K562 (cell line): ENCODE results near the gene ICAM1. TPM values are rescaled to one million over a fixed set of nuclear protein-coding genes. Genes with fewer than 3 reads are reported as not detected.

Experiments
- ATF1 ChIP-seq, 2 experiments: fragments of 450-650 bp in 1 of 2; IDR thresholded peaks; 2 replicates each; pipeline ENCODE4 v1.6.1; 2016; ENCODE audit warnings: missing compliant biosample characterization in 1 of 2, missing genetic modification characterization in 1 of 2
- ATF4 ChIP-seq: fragments of 450-650 bp; formaldehyde crosslinking; IDR thresholded peaks from 2 replicates; pipeline ENCODE4 v1.4.0; 2022; ENCODE audit warnings: mild to moderate bottlenecking, moderate library complexity
- ETV1 ChIP-seq: fragments of 450-650 bp; conservative IDR thresholded peaks from 2 replicates; pipeline ENCODE4 v1.6.1; 2016; ENCODE audit warnings: missing genetic modification characterization, control low read depth, low read depth, missing compliant biosample characterization
- HDAC1 ChIP-seq, 2 experiments: fragments of 450-650 bp; IDR thresholded peaks; 2 replicates each; pipeline ENCODE4 v1.6.1; 2016 to 2017; ENCODE audit warnings: inconsistent platforms in 1 of 2, mild to moderate bottlenecking in 1 of 2, moderate library complexity in 1 of 2
- MAFF ChIP-seq: IDR thresholded peaks from 2 replicates; pipeline ENCODE4 v1.6.1; 2012; ENCODE audit warnings: low read length, improper control_type of control experiment
- MAX ChIP-seq: sonication (generic); formaldehyde crosslinking; IDR thresholded peaks from 2 replicates; pipeline ENCODE4 v1.9.0; 2022; ENCODE audit warnings: mild to moderate bottlenecking, missing genetic modification reagents
- MCM5 ChIP-seq: fragments of 450-650 bp; IDR thresholded peaks from 2 replicates; pipeline ENCODE4 v1.6.1; 2016; ENCODE audit warnings: low read depth
- MTA2 ChIP-seq: fragments of 450-650 bp; IDR thresholded peaks from 2 replicates; pipeline ENCODE4 v1.6.1; 2016; ENCODE audit warnings: low read depth
- NCOR1 ChIP-seq: fragments of 450-650 bp; IDR thresholded peaks from 2 replicates; pipeline ENCODE4 v1.6.1; 2016; ENCODE audit warnings: mild to moderate bottlenecking, moderate library complexity
- NELFE ChIP-seq: IDR thresholded peaks from 2 replicates; pipeline ENCODE4 v1.6.1; 2011; ENCODE audit warnings: mild to moderate bottlenecking; ENCODE audit not compliant: insufficient read depth, insufficient read length
- NFXL1 ChIP-seq: fragments of 450-650 bp; formaldehyde crosslinking; IDR thresholded peaks from 2 replicates; pipeline ENCODE4 v1.4.0; 2021; ENCODE audit warnings: mild to moderate bottlenecking
- SMARCE1 ChIP-seq: fragments of 450-650 bp; IDR thresholded peaks from 2 replicates; pipeline ENCODE4 v1.7.1; 2016; ENCODE audit warnings: mild to moderate bottlenecking
- ZBTB7A ChIP-seq: IDR thresholded peaks from 2 replicates; pipeline ENCODE4 v1.6.1; 2011; ENCODE audit warnings: low read depth, mild to moderate bottlenecking, low read length, moderate library complexity, borderline replicate concordance; ENCODE audit not compliant: control insufficient read depth
- ZFX ChIP-seq: sonication (generic); formaldehyde crosslinking; IDR thresholded peaks from 2 replicates; pipeline ENCODE4 v1.8.0; 2022; ENCODE audit warnings: mild to moderate bottlenecking, missing genetic modification reagents, moderate library complexity
- ZNF445 ChIP-seq: fragments of 250-450 bp; sonication (Bioruptor Pico); IDR thresholded peaks from 2 replicates; pipeline ENCODE4 v1.4.0; 2020; ENCODE audit warnings: low read depth, mild to moderate bottlenecking, moderate library complexity
- polyA plus RNA-seq, 8 experiments: library from polyadenylated mRNA; depleted of rRNA in 4 of 8; stranded (reverse) in 5 of 8; unstranded in 3 of 8; fragments of >200 nt; fragmentation: Nextera tagmentation in 2 of 8; fragmentation: Illumina TruSeq in 1 of 8; extraction: Ambion mirVana in 2 of 8; extraction: Trizol in 1 of 8; gene quantifications; 2 replicates each; pipeline versions ENCODE4 v1.2.1 to v1.2.3, GENCODE V29; 2011 to 2014; ENCODE audit warnings: inconsistent platforms in 1 of 8, missing spikeins in 1 of 8
- total RNA-seq, 7 experiments: library from RNA; depleted of rRNA in 6 of 7; stranded (reverse); fragments of >200 nt in 6 of 7; fragmentation: Illumina TruSeq in 2 of 7; extraction: Trizol in 2 of 7; gene quantifications; 2 replicates each; pipeline versions ENCODE4 v1.2.1 to v1.2.3, GENCODE V29; 2011 to 2021; ENCODE audit warnings: low replicate concordance in 1 of 7
- TF ChIP-seq, protein P1 (sequence below): fragments of 250-450 bp; sonication (Bioruptor Pico); IDR thresholded peaks from 2 replicates; pipeline ENCODE4 v1.4.0; 2020; ENCODE audit warnings: mild to moderate bottlenecking, moderate library complexity
- TF ChIP-seq, protein P2 (sequence below): fragments of 250-450 bp; sonication (Bioruptor Pico); IDR thresholded peaks from 2 replicates; pipeline ENCODE4 v1.5.0; 2022; ENCODE audit warnings: mild to moderate bottlenecking
- TF ChIP-seq, protein P3 (sequence below): fragments of 150-350 bp; conservative IDR thresholded peaks from 2 replicates; pipeline ENCODE4 v1.6.1; 2014; ENCODE audit warnings: low read length

ICAM1 gene
- total and polyA plus RNA-seq, 9 of the 15 experiments (the other 6 are each of a cell fraction or from before 2014, with no cell fraction given) = 2.3 to 24.4 (median 13.4) TPM

DNA sequence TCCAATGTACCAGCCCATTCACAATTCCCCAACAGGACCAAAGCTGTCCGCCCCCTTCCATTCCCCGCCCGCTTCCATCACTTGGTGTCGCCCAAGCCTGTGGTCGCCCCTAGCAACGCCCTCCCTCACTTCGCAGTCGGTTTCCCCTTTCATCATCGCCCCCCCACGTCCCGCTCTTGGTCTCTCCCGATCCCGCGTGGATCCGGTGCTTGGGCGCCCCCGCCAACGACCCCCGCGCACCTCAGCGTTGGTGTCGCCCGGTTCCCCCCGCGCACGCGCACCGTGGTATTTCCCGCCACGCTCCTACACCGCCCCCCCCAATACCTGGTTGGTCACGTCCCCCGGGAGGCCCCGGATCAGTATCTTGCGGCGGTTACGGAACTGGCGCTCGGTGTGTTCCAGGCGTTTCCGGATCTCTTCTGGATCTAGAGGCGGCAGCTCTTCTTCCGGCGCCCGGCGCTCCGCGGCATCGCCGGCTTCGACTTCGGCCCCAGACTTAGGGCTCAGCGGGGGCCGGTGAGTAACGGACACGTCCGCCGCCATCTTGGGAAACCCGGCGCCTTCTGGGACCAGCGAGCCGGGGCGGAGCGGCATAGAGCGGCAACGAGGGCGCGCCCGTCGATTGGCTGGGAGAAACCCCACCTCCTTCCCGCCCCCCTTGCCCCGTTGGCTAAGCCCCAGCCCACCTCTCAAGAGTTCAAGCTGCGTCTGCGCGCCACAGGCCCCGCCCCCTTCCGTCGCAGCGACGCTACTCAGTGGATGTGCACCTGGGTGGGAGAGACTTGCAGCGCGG lies 62.2 kb downstream of the ICAM1 start, which contains the start of gene RAVER1 (continued):
- TF ChIP-seq, protein P1, sequence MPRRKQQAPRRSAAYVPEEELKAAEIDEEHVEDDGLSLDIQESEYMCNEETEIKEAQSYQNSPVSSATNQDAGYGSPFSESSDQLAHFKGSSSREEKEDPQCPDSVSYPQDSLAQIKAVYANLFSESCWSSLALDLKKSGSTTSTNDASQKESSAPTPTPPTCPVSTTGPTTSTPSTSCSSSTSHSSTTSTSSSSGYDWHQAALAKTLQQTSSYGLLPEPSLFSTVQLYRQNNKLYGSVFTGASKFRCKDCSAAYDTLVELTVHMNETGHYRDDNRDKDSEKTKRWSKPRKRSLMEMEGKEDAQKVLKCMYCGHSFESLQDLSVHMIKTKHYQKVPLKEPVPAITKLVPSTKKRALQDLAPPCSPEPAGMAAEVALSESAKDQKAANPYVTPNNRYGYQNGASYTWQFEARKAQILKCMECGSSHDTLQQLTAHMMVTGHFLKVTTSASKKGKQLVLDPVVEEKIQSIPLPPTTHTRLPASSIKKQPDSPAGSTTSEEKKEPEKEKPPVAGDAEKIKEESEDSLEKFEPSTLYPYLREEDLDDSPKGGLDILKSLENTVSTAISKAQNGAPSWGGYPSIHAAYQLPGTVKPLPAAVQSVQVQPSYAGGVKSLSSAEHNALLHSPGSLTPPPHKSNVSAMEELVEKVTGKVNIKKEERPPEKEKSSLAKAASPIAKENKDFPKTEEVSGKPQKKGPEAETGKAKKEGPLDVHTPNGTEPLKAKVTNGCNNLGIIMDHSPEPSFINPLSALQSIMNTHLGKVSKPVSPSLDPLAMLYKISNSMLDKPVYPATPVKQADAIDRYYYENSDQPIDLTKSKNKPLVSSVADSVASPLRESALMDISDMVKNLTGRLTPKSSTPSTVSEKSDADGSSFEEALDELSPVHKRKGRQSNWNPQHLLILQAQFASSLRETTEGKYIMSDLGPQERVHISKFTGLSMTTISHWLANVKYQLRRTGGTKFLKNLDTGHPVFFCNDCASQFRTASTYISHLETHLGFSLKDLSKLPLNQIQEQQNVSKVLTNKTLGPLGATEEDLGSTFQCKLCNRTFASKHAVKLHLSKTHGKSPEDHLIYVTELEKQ (CRISPR knock-in tag) = no peak
- TF ChIP-seq MAX (CRISPR knock-in tag) (peak; percentile 84), HDAC1 (IDR thresholded peaks at IDR 0.05) (peak in 1 of 2 experiments; percentile 98; a peak in 2 of 4 replicates), ATF4 (peak; percentile 46; the same call in 1 of the 2 replicates), SMARCE1 (peak; percentile 45; the same call in 1 of the 2 replicates), NFXL1 (no peak), MTA2 (no peak), MCM5 (no peak), MAFF (no peak; the same call in 1 of the 2 replicates), ZNF445 (CRISPR knock-in tag) (no peak), ATF1 (CRISPR knock-in tag; IDR thresholded peaks at IDR 0.05) (0 out of 2 replicates have a peak, but pooled peaks have one; percentile 5), ATF1 (tag; IDR thresholded peaks at IDR 0.05) (peak; percentile 82), ZFX (CRISPR knock-in tag) (peak; percentile 84), NELFE (no peak), ETV1 (no peak; the same call in none of the 2 replicates), NCOR1 (peak; percentile 6; the same call in 1 of the 2 replicates), ZBTB7A (peak; percentile 39; the same call in 1 of the 2 replicates)
- TF ChIP-seq, protein P2, sequence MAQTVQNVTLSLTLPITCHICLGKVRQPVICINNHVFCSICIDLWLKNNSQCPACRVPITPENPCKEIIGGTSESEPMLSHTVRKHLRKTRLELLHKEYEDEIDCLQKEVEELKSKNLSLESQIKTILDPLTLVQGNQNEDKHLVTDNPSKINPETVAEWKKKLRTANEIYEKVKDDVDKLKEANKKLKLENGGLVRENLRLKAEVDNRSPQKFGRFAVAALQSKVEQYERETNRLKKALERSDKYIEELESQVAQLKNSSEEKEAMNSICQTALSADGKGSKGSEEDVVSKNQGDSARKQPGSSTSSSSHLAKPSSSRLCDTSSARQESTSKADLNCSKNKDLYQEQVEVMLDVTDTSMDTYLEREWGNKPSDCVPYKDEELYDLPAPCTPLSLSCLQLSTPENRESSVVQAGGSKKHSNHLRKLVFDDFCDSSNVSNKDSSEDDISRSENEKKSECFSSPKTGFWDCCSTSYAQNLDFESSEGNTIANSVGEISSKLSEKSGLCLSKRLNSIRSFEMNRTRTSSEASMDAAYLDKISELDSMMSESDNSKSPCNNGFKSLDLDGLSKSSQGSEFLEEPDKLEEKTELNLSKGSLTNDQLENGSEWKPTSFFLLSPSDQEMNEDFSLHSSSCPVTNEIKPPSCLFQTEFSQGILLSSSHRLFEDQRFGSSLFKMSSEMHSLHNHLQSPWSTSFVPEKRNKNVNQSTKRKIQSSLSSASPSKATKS (CRISPR knock-in tag) = no peak
- TF ChIP-seq, protein P3, sequence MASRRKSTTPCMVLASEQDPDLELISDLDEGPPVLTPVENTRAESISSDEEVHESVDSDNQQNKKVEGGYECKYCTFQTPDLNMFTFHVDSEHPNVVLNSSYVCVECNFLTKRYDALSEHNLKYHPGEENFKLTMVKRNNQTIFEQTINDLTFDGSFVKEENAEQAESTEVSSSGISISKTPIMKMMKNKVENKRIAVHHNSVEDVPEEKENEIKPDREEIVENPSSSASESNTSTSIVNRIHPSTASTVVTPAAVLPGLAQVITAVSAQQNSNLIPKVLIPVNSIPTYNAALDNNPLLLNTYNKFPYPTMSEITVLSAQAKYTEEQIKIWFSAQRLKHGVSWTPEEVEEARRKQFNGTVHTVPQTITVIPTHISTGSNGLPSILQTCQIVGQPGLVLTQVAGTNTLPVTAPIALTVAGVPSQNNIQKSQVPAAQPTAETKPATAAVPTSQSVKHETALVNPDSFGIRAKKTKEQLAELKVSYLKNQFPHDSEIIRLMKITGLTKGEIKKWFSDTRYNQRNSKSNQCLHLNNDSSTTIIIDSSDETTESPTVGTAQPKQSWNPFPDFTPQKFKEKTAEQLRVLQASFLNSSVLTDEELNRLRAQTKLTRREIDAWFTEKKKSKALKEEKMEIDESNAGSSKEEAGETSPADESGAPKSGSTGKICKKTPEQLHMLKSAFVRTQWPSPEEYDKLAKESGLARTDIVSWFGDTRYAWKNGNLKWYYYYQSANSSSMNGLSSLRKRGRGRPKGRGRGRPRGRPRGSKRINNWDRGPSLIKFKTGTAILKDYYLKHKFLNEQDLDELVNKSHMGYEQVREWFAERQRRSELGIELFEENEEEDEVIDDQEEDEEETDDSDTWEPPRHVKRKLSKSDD = peak; percentile 76; the same call in 1 of the 2 replicates
